ENCODE results near the gene ARHGEF17.
"Not testable (repeated sequence)": the region's sequence is repeated elsewhere in the genome, so short reads cannot be mapped to it uniquely, and the experiment has no call there.

The ARHGEF17 gene

GRCh38 chr11:73272680-73273038 is 35.4 kb upstream of the ARHGEF17 start:
- no peak for DNase-seq

GRCh38 chr11:73273222-73273895 is 34.7 kb upstream of the ARHGEF17 start:
- no peak for DNase-seq

- DNase-seq = not testable (repeated sequence)
Measured at GRCh38 chr11:73274191-73274590, 33.9 kb upstream of the ARHGEF17 start.

- no peak for DNase-seq
Measured at GRCh38 chr11:73274722-73275380, 33.2 kb upstream of the ARHGEF17 start.

GRCh38 chr11:73275381-73275750 is 32.7 kb upstream of the ARHGEF17 start:
- no peak for DNase-seq

- no peak for DNase-seq
Measured at GRCh38 chr11:73277467-73277866, 30.6 kb upstream of the ARHGEF17 start.

GRCh38 chr11:73280626-73281025 is 27.4 kb upstream of the ARHGEF17 start:
- no peak for DNase-seq

GRCh38 chr11:73281201-73281741 is 26.8 kb upstream of the ARHGEF17 start:
- DNase-seq = no peak

- DNase-seq = no peak
Measured at GRCh38 chr11:73281796-73282660, 26.0 kb upstream of the ARHGEF17 start.

GRCh38 chr11:73283276-73284000 is 24.6 kb upstream of the ARHGEF17 start:
- DNase-seq = no peak

GRCh38 chr11:73284106-73284505 is 24.0 kb upstream of the ARHGEF17 start:
- DNase-seq = no peak

GRCh38 chr11:73285721-73286120 is 22.4 kb upstream of the ARHGEF17 start:
- DNase-seq = no peak

- DNase-seq = no peak
Measured at GRCh38 chr11:73286240-73286810, 21.8 kb upstream of the ARHGEF17 start.

GRCh38 chr11:73287400-73288101 is 20.5 kb upstream of the ARHGEF17 start:
- no peak for DNase-seq

- no peak for DNase-seq
Measured at GRCh38 chr11:73288192-73288872, 19.7 kb upstream of the ARHGEF17 start.

- DNase-seq = peak; percentile 8
Measured at GRCh38 chr11:73288873-73289707, 19.0 kb upstream of the ARHGEF17 start.

GRCh38 chr11:73290536-73290935 is 17.5 kb upstream of the ARHGEF17 start:
- no peak for DNase-seq

- DNase-seq = no peak
Measured at GRCh38 chr11:73291196-73291595, 16.9 kb upstream of the ARHGEF17 start.

- DNase-seq = no peak
Measured at GRCh38 chr11:73291781-73292524, 16.1 kb upstream of the ARHGEF17 start.

- DNase-seq = no peak
Measured at GRCh38 chr11:73292525-73292894, 15.6 kb upstream of the ARHGEF17 start.

Data from NCI-H1436 treated with DMSO at 0.1 percent for 48 hours (cell line).